HepG2 (cell line): Measurements from ENCODE around the gene ZNF254. TPM values are rescaled to one million over a fixed set of nuclear protein-coding genes. Genes with fewer than 3 reads are reported as not detected.

Experiments
- EEA1 ChIP-seq: sonication (generic); formaldehyde crosslinking; IDR thresholded peaks from 2 replicates; pipeline ENCODE4 v1.5.1; 2020; ENCODE audit warnings: mild to moderate bottlenecking, missing genetic modification reagents, borderline replicate concordance
- NFIB ChIP-seq: sonication (generic); formaldehyde crosslinking; IDR thresholded peaks from 2 replicates; pipeline ENCODE4 v1.9.0; 2021; ENCODE audit warnings: missing genetic modification reagents, mild to moderate bottlenecking, borderline replicate concordance
- RCOR2 ChIP-seq: IDR thresholded peaks from 2 replicates; pipeline ENCODE4 v1.6.1; 2016; ENCODE audit warnings: missing biosample characterization, missing genetic modification reagents
- SSRP1 ChIP-seq: IDR thresholded peaks from 2 replicates; pipeline ENCODE4 v1.6.1; 2016; ENCODE audit warnings: control low read depth
- TFE3 ChIP-seq: IDR thresholded peaks from 2 replicates; pipeline ENCODE4 v1.6.1; 2016
- TSC22D2 ChIP-seq: sonication (generic); formaldehyde crosslinking; IDR thresholded peaks from 2 replicates; pipeline ENCODE4 v1.5.1; 2020; ENCODE audit warnings: missing genetic modification reagents, mild to moderate bottlenecking, borderline replicate concordance
- ZNF121 ChIP-seq: sonication (generic); formaldehyde crosslinking; IDR thresholded peaks from 2 replicates; pipeline ENCODE4 v1.5.0; 2020; ENCODE audit warnings: mild to moderate bottlenecking, missing genetic modification reagents
- ZNF432 ChIP-seq: sonication (generic); formaldehyde crosslinking; IDR thresholded peaks from 2 replicates; pipeline ENCODE4 v1.5.0; 2020; ENCODE audit warnings: missing genetic modification reagents, mild to moderate bottlenecking, borderline replicate concordance
- ZNF44 ChIP-seq: sonication (generic); formaldehyde crosslinking; IDR thresholded peaks from 2 replicates; pipeline ENCODE4 v1.5.1; 2020; ENCODE audit warnings: mild to moderate bottlenecking, missing genetic modification reagents
- ZNF704 ChIP-seq: sonication (generic); formaldehyde crosslinking; IDR thresholded peaks from 2 replicates; pipeline ENCODE4 v1.8.1; 2023; ENCODE audit warnings: mild to moderate bottlenecking, inconsistent platforms, moderate library complexity, missing genetic modification reagents, borderline replicate concordance
- polyA plus RNA-seq, 8 experiments: library from polyadenylated mRNA; depleted of rRNA in 3 of 8; stranded (reverse) in 7 of 8; unstranded in 1 of 8; fragments of >200 nt; fragmentation: Illumina TruSeq in 4 of 8; extraction: Trizol in 4 of 8; gene quantifications; 2 replicates each; pipeline versions ENCODE4 v1.2.1 to v1.2.3, GENCODE V29; 2011 to 2016; ENCODE audit warnings: low read depth in 4 of 8, missing spikeins in 1 of 8, mixed read lengths in 1 of 8; ENCODE audit not compliant: insufficient read depth in 1 of 8
- total RNA-seq, 5 experiments: library from RNA; depleted of rRNA; stranded (reverse); fragments of >200 nt; fragmentation: Illumina TruSeq; extraction: Trizol; gene quantifications; 2 replicates each; pipeline ENCODE4 v1.2.3, GENCODE V29; 2016; ENCODE audit warnings: low read depth in 1 of 5
- TF ChIP-seq, protein P1 (sequence below), 2 experiments: sonication (generic) in 1 of 2; formaldehyde crosslinking in 1 of 2; IDR thresholded peaks; 2 replicates each; pipeline versions ENCODE4 v1.4.0 to v1.6.1; 2018 to 2020; ENCODE audit warnings: missing genetic modification reagents in 2 of 2, borderline replicate concordance in 1 of 2, low read depth in 1 of 2, mild to moderate bottlenecking in 1 of 2, missing biosample characterization in 1 of 2
- TF ChIP-seq, protein P2 (sequence below), 2 experiments: IDR thresholded peaks; 2 replicates each; pipeline ENCODE4 v1.6.1; 2011 to 2012; ENCODE audit warnings: low read length in 2 of 2, borderline replicate concordance in 1 of 2, low read depth in 1 of 2, mild to moderate bottlenecking in 1 of 2, moderate library complexity in 1 of 2
- TF ChIP-seq, protein P3 (sequence below): IDR thresholded peaks from 2 replicates; pipeline ENCODE4 v1.6.1; 2016; ENCODE audit warnings: missing genetic modification reagents, missing compliant biosample characterization

ZNF254 gene
- total and polyA plus RNA-seq, 2 of the 13 experiments (the other 11 are each of a cell fraction or from before 2014, with no cell fraction given), result 2.6 to 4.6 TPM

- TF ChIP-seq, protein P1, sequence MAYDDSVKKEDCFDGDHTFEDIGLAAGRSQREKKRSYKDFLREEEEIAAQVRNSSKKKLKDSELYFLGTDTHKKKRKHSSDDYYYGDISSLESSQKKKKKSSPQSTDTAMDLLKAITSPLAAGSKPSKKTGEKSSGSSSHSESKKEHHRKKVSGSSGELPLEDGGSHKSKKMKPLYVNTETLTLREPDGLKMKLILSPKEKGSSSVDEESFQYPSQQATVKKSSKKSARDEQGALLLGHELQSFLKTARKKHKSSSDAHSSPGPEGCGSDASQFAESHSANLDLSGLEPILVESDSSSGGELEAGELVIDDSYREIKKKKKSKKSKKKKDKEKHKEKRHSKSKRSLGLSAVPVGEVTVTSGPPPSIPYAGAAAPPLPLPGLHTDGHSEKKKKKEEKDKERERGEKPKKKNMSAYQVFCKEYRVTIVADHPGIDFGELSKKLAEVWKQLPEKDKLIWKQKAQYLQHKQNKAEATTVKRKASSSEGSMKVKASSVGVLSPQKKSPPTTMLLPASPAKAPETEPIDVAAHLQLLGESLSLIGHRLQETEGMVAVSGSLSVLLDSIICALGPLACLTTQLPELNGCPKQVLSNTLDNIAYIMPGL (CRISPR knock-in tag; IDR thresholded peaks at IDR 0.05; ENCODE audit: borderline replicate concordance in 1 of 2, low read depth in 1 of 2), result no peak
- TF ChIP-seq ZNF121 (CRISPR knock-in tag) (no peak), EEA1 (no peak), TSC22D2 (CRISPR knock-in tag) (no peak), ZNF432 (CRISPR knock-in tag) (no peak), NFIB (CRISPR knock-in tag) (no peak), TFE3 (CRISPR knock-in tag) (peak; percentile 62; the same call in 1 of the 2 replicates), ZNF704 (CRISPR knock-in tag) (no peak), RCOR2 (CRISPR knock-in tag) (0 out of 2 replicates have a peak, but pooled peaks have one; percentile 42), ZNF44 (CRISPR knock-in tag) (no peak), SSRP1 (no peak)
- TF ChIP-seq, protein P2, sequence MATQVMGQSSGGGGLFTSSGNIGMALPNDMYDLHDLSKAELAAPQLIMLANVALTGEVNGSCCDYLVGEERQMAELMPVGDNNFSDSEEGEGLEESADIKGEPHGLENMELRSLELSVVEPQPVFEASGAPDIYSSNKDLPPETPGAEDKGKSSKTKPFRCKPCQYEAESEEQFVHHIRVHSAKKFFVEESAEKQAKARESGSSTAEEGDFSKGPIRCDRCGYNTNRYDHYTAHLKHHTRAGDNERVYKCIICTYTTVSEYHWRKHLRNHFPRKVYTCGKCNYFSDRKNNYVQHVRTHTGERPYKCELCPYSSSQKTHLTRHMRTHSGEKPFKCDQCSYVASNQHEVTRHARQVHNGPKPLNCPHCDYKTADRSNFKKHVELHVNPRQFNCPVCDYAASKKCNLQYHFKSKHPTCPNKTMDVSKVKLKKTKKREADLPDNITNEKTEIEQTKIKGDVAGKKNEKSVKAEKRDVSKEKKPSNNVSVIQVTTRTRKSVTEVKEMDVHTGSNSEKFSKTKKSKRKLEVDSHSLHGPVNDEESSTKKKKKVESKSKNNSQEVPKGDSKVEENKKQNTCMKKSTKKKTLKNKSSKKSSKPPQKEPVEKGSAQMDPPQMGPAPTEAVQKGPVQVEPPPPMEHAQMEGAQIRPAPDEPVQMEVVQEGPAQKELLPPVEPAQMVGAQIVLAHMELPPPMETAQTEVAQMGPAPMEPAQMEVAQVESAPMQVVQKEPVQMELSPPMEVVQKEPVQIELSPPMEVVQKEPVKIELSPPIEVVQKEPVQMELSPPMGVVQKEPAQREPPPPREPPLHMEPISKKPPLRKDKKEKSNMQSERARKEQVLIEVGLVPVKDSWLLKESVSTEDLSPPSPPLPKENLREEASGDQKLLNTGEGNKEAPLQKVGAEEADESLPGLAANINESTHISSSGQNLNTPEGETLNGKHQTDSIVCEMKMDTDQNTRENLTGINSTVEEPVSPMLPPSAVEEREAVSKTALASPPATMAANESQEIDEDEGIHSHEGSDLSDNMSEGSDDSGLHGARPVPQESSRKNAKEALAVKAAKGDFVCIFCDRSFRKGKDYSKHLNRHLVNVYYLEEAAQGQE (IDR thresholded peaks at IDR 0.05; ENCODE audit: borderline replicate concordance in 1 of 2, low read depth in 1 of 2, low read length in 2 of 2), result no peak
- TF ChIP-seq, protein P3, sequence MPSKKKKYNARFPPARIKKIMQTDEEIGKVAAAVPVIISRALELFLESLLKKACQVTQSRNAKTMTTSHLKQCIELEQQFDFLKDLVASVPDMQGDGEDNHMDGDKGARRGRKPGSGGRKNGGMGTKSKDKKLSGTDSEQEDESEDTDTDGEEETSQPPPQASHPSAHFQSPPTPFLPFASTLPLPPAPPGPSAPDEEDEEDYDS (CRISPR knock-in tag), result no peak
These were observed 53.1 kb downstream of the ZNF254 start (continued) for GRCh38 chr19:24140099-24140498.
